HG02763 (cell line): Measurements from ENCODE around the gene GIMAP5.

Experiments used
- ATAC-seq: cut with Tn5 transposase; IDR thresholded peaks from one replicate; pipeline ENCODE4 v1.9.1; 2021; ENCODE audit warnings: mild to moderate bottlenecking, moderate library complexity; ENCODE audit not compliant: unreplicated experiment

The GIMAP5 gene

GRCh38 chr7:150737265-150738055 lies at the start of gene GIMAP5:
GIMAP5 (plus strand) TSS chr7:150737418; CDS start chr7:150740885, 3,467 bp downstream.
- ATAC-seq, result peak; percentile 58

- ATAC-seq, result no peak
Observed at GRCh38 chr7:150688630-150689029, 48.6 kb upstream of the GIMAP5 start.

- ATAC-seq, result no peak
Observed at GRCh38 chr7:150695654-150696053, 41.6 kb upstream of the GIMAP5 start.

- no peak for ATAC-seq
Observed at GRCh38 chr7:150703209-150703608, 34.0 kb upstream of the GIMAP5 start.

GRCh38 chr7:150715293-150715692 lies 21.9 kb upstream of the GIMAP5 start:
- no peak for ATAC-seq

- no peak for ATAC-seq
Observed at GRCh38 chr7:150715738-150716137, 21.5 kb upstream of the GIMAP5 start.

- ATAC-seq, result no peak
Observed at GRCh38 chr7:150716368-150716767, 20.9 kb upstream of the GIMAP5 start, which contains the start of gene GIMAP1. GIMAP1 (plus strand) TSS chr7:150716613; CDS start chr7:150719048, 2,435 bp downstream.

GRCh38 chr7:150716939-150717338 lies 20.3 kb upstream of the GIMAP5 start:
- ATAC-seq, result no peak

- no peak for ATAC-seq
Observed at GRCh38 chr7:150717814-150718420, 19.3 kb upstream of the GIMAP5 start.

- ATAC-seq, result no peak
Observed at GRCh38 chr7:150719436-150719835, 17.8 kb upstream of the GIMAP5 start.

- no peak for ATAC-seq
Observed at GRCh38 chr7:150719960-150720891, 17.0 kb upstream of the GIMAP5 start.

- no peak for ATAC-seq
Observed at GRCh38 chr7:150721970-150722373, 15.2 kb upstream of the GIMAP5 start.

- no peak for ATAC-seq
Observed at GRCh38 chr7:150722431-150722931, 14.7 kb upstream of the GIMAP5 start.

GRCh38 chr7:150723467-150723866 lies 13.8 kb upstream of the GIMAP5 start:
- ATAC-seq, result no peak

GRCh38 chr7:150727381-150727780 lies 9.8 kb upstream of the GIMAP5 start:
- no peak for ATAC-seq

- no peak for ATAC-seq
Observed at GRCh38 chr7:150728011-150728410, 9.2 kb upstream of the GIMAP5 start.

- no peak for ATAC-seq
Observed at GRCh38 chr7:150728609-150729008, 8.6 kb upstream of the GIMAP5 start.

GRCh38 chr7:150731916-150732315 lies 5.3 kb upstream of the GIMAP5 start:
- ATAC-seq, result no peak

GRCh38 chr7:150732786-150733481 lies 4.3 kb upstream of the GIMAP5 start:
- no peak for ATAC-seq

- ATAC-seq, result no peak
Observed at GRCh38 chr7:150733482-150734095, 3.6 kb upstream of the GIMAP5 start.
